ENCODE data around the gene BTN1A1.

BTN1A1 gene

GRCh38 chr6:26552205-26552604, 52.1 kb downstream of the BTN1A1 start:
- no peak for DNase-seq (ENCODE audit: low read depth in 1 of 2, low spot score in 1 of 2)
- no peak for TF ChIP-seq GABPA (IDR thresholded peaks at IDR 0.05; ENCODE audit: low read depth)
- TF ChIP-seq SPI1 (IDR thresholded peaks at IDR 0.05; ENCODE audit: borderline replicate concordance, low read depth): no peak
- no peak for TF ChIP-seq CTCF (IDR thresholded peaks at IDR 0.05; ENCODE audit: insufficient read depth, low read length)
- no peak for TF ChIP-seq POLR2AphosphoS5 (IDR thresholded peaks at IDR 0.05; ENCODE audit: low read depth)
- no peak for TF ChIP-seq REST (IDR thresholded peaks at IDR 0.05; ENCODE audit: insufficient replicate concordance, low read depth)
- H3K27ac ChIP-seq (replicated peaks): no peak overlapping the region
- H3K27me3 ChIP-seq (ENCODE audit: insufficient read depth, poor library complexity, severe bottlenecking): no peaks in the 10 kb centered on the region
- peak overlapping the region; percentile 76 for H3K4me3 ChIP-seq (replicated peaks; ENCODE audit: insufficient read depth, low read length)

GRCh38 chr6:26552640-26553188, 52.6 kb downstream of the BTN1A1 start:
- no peak for DNase-seq (ENCODE audit: low read depth in 1 of 2, low spot score in 1 of 2)
- TF ChIP-seq CTCF (IDR thresholded peaks at IDR 0.05; ENCODE audit: insufficient read depth, low read length) (no peak), POLR2AphosphoS5 (IDR thresholded peaks at IDR 0.05; ENCODE audit: low read depth) (no peak), SPI1 (IDR thresholded peaks at IDR 0.05; ENCODE audit: borderline replicate concordance, low read depth) (no peak), REST (IDR thresholded peaks at IDR 0.05; ENCODE audit: insufficient replicate concordance, low read depth) (no peak), GABPA (IDR thresholded peaks at IDR 0.05; ENCODE audit: low read depth) (no peak)
- H3K27me3 ChIP-seq (ENCODE audit: insufficient read depth, poor library complexity, severe bottlenecking): no peaks in the 10 kb centered on the region
- H3K4me3 ChIP-seq (replicated peaks; ENCODE audit: insufficient read depth, low read length): peak overlapping the region; percentile 76
- H3K27ac ChIP-seq (replicated peaks): no peak overlapping the region

- peak overlapping the region; percentile 76 for H3K4me3 ChIP-seq (replicated peaks; ENCODE audit: insufficient read depth, low read length)
- TF ChIP-seq REST (IDR thresholded peaks at IDR 0.05; ENCODE audit: insufficient replicate concordance, low read depth) (no peak), SPI1 (IDR thresholded peaks at IDR 0.05; ENCODE audit: borderline replicate concordance, low read depth) (no peak), POLR2AphosphoS5 (IDR thresholded peaks at IDR 0.05; ENCODE audit: low read depth) (no peak), CTCF (IDR thresholded peaks at IDR 0.05; ENCODE audit: insufficient read depth, low read length) (no peak), GABPA (IDR thresholded peaks at IDR 0.05; ENCODE audit: low read depth) (no peak)
- H3K27me3 ChIP-seq (ENCODE audit: insufficient read depth, poor library complexity, severe bottlenecking): no peaks in the 10 kb centered on the region
- H3K27ac ChIP-seq (replicated peaks): peak overlapping the region; percentile 45
- peak in 1 of 2 experiments; percentile 75 for DNase-seq (ENCODE audit: low read depth in 1 of 2, low spot score in 1 of 2)
Observed at GRCh38 chr6:26553264-26553634, 53.1 kb downstream of the BTN1A1 start.

Data from HL-60 (cell line).